HUES48 (cell line): ENCODE results near the gene ADAMTS20.
"Not testable (repeated sequence)": the region's sequence is repeated elsewhere in the genome, so short reads cannot be mapped to it uniquely, and the experiment has no call there.

ENCODE experiments used
- H3K27ac ChIP-seq: one replicate; pipeline ENCODE4 v1.7.0; 2013; ENCODE audit warnings: low read depth, low read length, inconsistent platforms
- H3K27me3 ChIP-seq: 2 replicates; pipeline ENCODE4 v1.6.1; 2013; ENCODE audit warnings: mild to moderate bottlenecking, low read length; ENCODE audit not compliant: control insufficient read depth, insufficient read depth
- H3K36me3 ChIP-seq: 2 replicates; pipeline ENCODE4 v1.6.1; 2013; ENCODE audit warnings: low read length; ENCODE audit not compliant: control insufficient read depth, insufficient read depth
- H3K4me1 ChIP-seq: 2 replicates; pipeline ENCODE4 v1.6.1; 2013; ENCODE audit warnings: mild to moderate bottlenecking, low read length; ENCODE audit not compliant: control insufficient read depth, insufficient read depth
- H3K4me3 ChIP-seq: 2 replicates; pipeline ENCODE4 v1.5.1; 2013; ENCODE audit warnings: mild to moderate bottlenecking, low read depth, low read length
- H3K9ac ChIP-seq: 2 replicates; pipeline ENCODE4 v1.6.1; 2013; ENCODE audit warnings: mild to moderate bottlenecking, low read depth, low read length, moderate library complexity
- H3K9me3 ChIP-seq: 2 replicates; pipeline ENCODE4 v1.6.1; 2013; ENCODE audit warnings: low read length; ENCODE audit not compliant: control insufficient read depth, insufficient read depth

The ADAMTS20 gene

GRCh38 chr12:43571885-43572284, 19.9 kb upstream of the ADAMTS20 start:
- Histone ChIP-seq H3K4me1 (no peaks in the 10 kb centered on the region), H3K9ac (no peak overlapping the region), H3K27ac (no peak overlapping the region), H3K36me3 (no peaks in the 10 kb centered on the region), H3K9me3 (no peaks in the 10 kb centered on the region), H3K27me3 (no peaks in the 10 kb centered on the region), H3K4me3 (no peak overlapping the region)

- no peak overlapping the region for H3K4me3 ChIP-seq
- 0 out of 2 replicates have a peak, but pooled peaks cover 3% of the 10 kb centered on the region for H3K4me1 ChIP-seq
- H3K9ac ChIP-seq: no peak overlapping the region
- H3K27ac ChIP-seq: no peak overlapping the region
- H3K27me3 ChIP-seq: peaks cover 18% of the 10 kb centered on the region
- no peaks in the 10 kb centered on the region for H3K36me3 ChIP-seq
- no peaks in the 10 kb centered on the region; the same call in 1 of the 2 replicates for H3K9me3 ChIP-seq
These were observed 4.1 kb upstream of the ADAMTS20 start for GRCh38 chr12:43556057-43556456.

GRCh38 chr12:43551279-43551970, 578 bp downstream of the ADAMTS20 start:
- Histone ChIP-seq H3K36me3 (peaks cover 4% of the 10 kb centered on the region; the same call in 1 of the 2 replicates), H3K27ac (peak overlapping the region; percentile 35), H3K27me3 (peaks cover 38% of the 10 kb centered on the region), H3K4me1 (peaks cover 7% of the 10 kb centered on the region; the same call in 1 of the 2 replicates), H3K9ac (no peak overlapping the region), H3K4me3 (peak overlapping the region; percentile 78), H3K9me3 (no peaks in the 10 kb centered on the region)

DNA sequence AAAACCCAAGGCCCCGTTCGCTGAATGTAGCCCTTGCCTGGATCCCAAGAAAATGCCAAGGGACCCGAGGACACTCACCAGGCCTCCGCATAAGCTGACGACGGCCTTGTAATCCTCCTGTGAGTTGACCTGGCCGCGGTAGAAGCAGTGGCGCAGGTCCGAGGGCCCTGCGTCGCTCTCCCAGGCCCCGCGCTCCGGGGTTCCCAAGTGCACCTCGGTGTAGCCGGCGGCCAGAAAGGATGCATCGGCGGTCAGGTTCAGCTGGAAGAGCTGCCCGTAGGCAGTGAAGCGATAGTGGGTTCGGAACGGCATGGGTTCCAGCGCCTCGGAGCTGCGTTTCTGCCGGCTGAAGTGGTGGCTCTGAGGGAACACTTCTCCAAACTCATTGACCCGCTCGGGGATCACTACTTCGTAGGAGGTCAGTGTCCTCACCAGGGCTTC, 1.2 kb downstream of the ADAMTS20 start:
- H3K27ac ChIP-seq: no peak overlapping the region
- no peaks in the 10 kb centered on the region for H3K9me3 ChIP-seq
- no peak overlapping the region for H3K9ac ChIP-seq
- peaks cover 4% of the 10 kb centered on the region; the same call in 1 of the 2 replicates for H3K36me3 ChIP-seq
- H3K4me3 ChIP-seq: peak overlapping the region; percentile 78
- H3K27me3 ChIP-seq: peaks cover 38% of the 10 kb centered on the region
- H3K4me1 ChIP-seq: peaks cover 7% of the 10 kb centered on the region; the same call in 1 of the 2 replicates

- Histone ChIP-seq H3K36me3 (no peaks in the 10 kb centered on the region), H3K27me3 (peaks cover 6% of the 10 kb centered on the region), H3K9me3 (no peaks in the 10 kb centered on the region), H3K4me1 (no peaks in the 10 kb centered on the region), H3K27ac (no peak overlapping the region), H3K9ac (no peak overlapping the region), H3K4me3 (no peak overlapping the region)
These were observed 7.3 kb downstream of the ADAMTS20 start for GRCh38 chr12:43544703-43545102.

- Histone ChIP-seq H3K27ac (no peak overlapping the region), H3K4me1 (no peaks in the 10 kb centered on the region), H3K9me3 (no peaks in the 10 kb centered on the region), H3K27me3 (no peaks in the 10 kb centered on the region), H3K9ac (no peak overlapping the region), H3K36me3 (no peaks in the 10 kb centered on the region), H3K4me3 (no peak overlapping the region)
These were observed 11.5 kb downstream of the ADAMTS20 start for GRCh38 chr12:43540470-43540869.

GRCh38 chr12:43537675-43538074, 14.3 kb downstream of the ADAMTS20 start:
- H3K27me3 ChIP-seq, H3K9me3 ChIP-seq, H3K27ac ChIP-seq, H3K4me1 ChIP-seq, H3K36me3 ChIP-seq, H3K4me3 ChIP-seq, H3K9ac ChIP-seq: not testable (repeated sequence)

DNA sequence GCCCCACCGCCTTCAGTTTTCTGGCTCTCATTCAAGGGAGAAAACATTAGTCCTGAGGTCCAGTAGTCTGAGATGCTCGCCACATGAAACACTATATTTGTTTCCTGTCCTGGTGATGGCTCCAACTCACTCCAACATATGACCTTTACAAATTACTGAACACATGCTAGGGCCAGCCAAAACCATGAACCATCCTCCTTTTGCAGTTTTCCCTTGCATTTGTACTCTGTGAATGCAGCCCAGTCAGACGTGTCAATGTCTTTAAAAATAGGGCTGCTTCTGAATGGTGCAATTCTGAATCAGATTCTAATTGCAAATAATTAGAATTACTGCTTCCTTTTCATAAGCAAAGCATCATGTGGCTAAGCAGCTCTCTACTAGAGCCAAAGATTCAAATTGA, 36.0 kb downstream of the ADAMTS20 start:
- Histone ChIP-seq H3K27ac (no peak overlapping the region), H3K4me3 (no peak overlapping the region), H3K9me3 (no peaks in the 10 kb centered on the region), H3K36me3 (no peaks in the 10 kb centered on the region), H3K9ac (no peak overlapping the region), H3K4me1 (no peaks in the 10 kb centered on the region), H3K27me3 (no peaks in the 10 kb centered on the region)

GRCh38 chr12:43501703-43502102, 50.3 kb downstream of the ADAMTS20 start:
- H3K27me3 ChIP-seq: no peaks in the 10 kb centered on the region
- H3K9me3 ChIP-seq: no peaks in the 10 kb centered on the region
- no peaks in the 10 kb centered on the region for H3K4me1 ChIP-seq
- H3K9ac ChIP-seq: no peak overlapping the region
- no peak overlapping the region for H3K27ac ChIP-seq
- no peaks in the 10 kb centered on the region for H3K36me3 ChIP-seq
- H3K4me3 ChIP-seq: no peak overlapping the region

DNA sequence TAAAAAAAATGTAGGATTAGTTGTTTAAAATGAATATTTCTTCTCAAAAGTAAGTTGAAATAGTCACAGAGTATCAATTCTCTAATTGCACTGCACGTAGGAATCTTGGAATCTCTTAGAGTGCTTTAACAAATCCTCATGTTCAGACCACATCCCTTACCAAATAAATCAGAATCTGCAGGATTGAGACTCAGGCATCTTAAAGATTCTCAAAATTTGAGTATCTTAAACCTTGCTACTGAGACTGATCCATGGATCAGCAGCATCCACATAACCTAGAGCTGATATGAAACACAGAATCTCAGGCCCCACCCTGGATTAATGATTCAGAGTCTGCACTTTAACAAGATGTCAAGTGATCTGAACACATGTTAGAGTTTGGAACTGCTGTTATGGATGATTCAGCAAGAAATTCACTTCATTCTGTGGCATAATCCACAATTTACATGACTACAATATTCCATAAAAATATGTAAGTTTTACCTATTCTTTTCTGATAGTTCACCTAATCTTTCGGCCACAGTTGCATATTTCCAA, 58.7 kb downstream of the ADAMTS20 start:
- no peaks in the 10 kb centered on the region for H3K4me1 ChIP-seq
- H3K27ac ChIP-seq: no peak overlapping the region
- no peaks in the 10 kb centered on the region for H3K27me3 ChIP-seq
- no peak overlapping the region for H3K4me3 ChIP-seq
- H3K36me3 ChIP-seq: no peaks in the 10 kb centered on the region
- no peak overlapping the region for H3K9ac ChIP-seq
- no peaks in the 10 kb centered on the region for H3K9me3 ChIP-seq

- Histone ChIP-seq H3K4me3 (no peak overlapping the region), H3K36me3 (no peaks in the 10 kb centered on the region)
These were observed 69.5 kb downstream of the ADAMTS20 start for GRCh38 chr12:43482311-43483085.

More at GRCh38 chr12:43482311-43483085, 69.5 kb downstream of the ADAMTS20 start:
- Histone ChIP-seq H3K9ac (no peak overlapping the region), H3K4me1 (0 out of 2 replicates have a peak, but pooled peaks cover 4% of the 10 kb centered on the region), H3K9me3 (no peaks in the 10 kb centered on the region), H3K27ac (no peak overlapping the region), H3K27me3 (no peaks in the 10 kb centered on the region)
